Neuron (in vitro differentiated cells): ENCODE measurements around the gene LIMK1.

Source experiments
- H2AFZ ChIP-seq: one replicate; pipeline ENCODE4 v1.6.1; 2013; ENCODE audit warnings: low read depth, mild to moderate bottlenecking, inconsistent platforms, low read length, moderate library complexity
- H3K27me3 ChIP-seq: one replicate; pipeline ENCODE4 v1.6.1; 2013; ENCODE audit warnings: low read length; ENCODE audit not compliant: insufficient read depth
- H3K36me3 ChIP-seq: one replicate; pipeline ENCODE4 v1.6.1; 2013; ENCODE audit warnings: low read length; ENCODE audit not compliant: insufficient read depth
- H3K4me1 ChIP-seq: one replicate; pipeline ENCODE4 v1.6.1; 2013; ENCODE audit warnings: low read length; ENCODE audit not compliant: insufficient read depth
- H3K4me3 ChIP-seq: 2 replicates; pipeline ENCODE4 v1.5.1; 2013; ENCODE audit warnings: mild to moderate bottlenecking, low read length, moderate library complexity
- H3K9me3 ChIP-seq: one replicate; pipeline ENCODE4 v1.6.1; 2013; ENCODE audit warnings: low read length

The LIMK1 gene

GRCh38 chr7:74059681-74060588, 23.7 kb upstream of the LIMK1 start:
- Histone ChIP-seq H3K27me3 (no peaks in the 10 kb centered on the region), H3K36me3 (no peaks in the 10 kb centered on the region), H3K4me1 (no peaks in the 10 kb centered on the region), H2AFZ (no peak overlapping the region), H3K9me3 (no peaks in the 10 kb centered on the region), H3K4me3 (no peak overlapping the region)

- H3K4me3 ChIP-seq: no peak overlapping the region
- H3K27me3 ChIP-seq: no peaks in the 10 kb centered on the region
- no peaks in the 10 kb centered on the region for H3K4me1 ChIP-seq
- no peaks in the 10 kb centered on the region for H3K36me3 ChIP-seq
- no peak overlapping the region for H2AFZ ChIP-seq
- H3K9me3 ChIP-seq: no peaks in the 10 kb centered on the region
Observed at GRCh38 chr7:74061840-74062539, 21.6 kb upstream of the LIMK1 start.

- no peak overlapping the region for H2AFZ ChIP-seq
- H3K36me3 ChIP-seq: no peaks in the 10 kb centered on the region
- H3K9me3 ChIP-seq: no peaks in the 10 kb centered on the region
- H3K4me1 ChIP-seq: no peaks in the 10 kb centered on the region
- H3K27me3 ChIP-seq: no peaks in the 10 kb centered on the region
- no peak overlapping the region for H3K4me3 ChIP-seq
Observed at GRCh38 chr7:74063223-74063641, 20.4 kb upstream of the LIMK1 start.

DNA sequence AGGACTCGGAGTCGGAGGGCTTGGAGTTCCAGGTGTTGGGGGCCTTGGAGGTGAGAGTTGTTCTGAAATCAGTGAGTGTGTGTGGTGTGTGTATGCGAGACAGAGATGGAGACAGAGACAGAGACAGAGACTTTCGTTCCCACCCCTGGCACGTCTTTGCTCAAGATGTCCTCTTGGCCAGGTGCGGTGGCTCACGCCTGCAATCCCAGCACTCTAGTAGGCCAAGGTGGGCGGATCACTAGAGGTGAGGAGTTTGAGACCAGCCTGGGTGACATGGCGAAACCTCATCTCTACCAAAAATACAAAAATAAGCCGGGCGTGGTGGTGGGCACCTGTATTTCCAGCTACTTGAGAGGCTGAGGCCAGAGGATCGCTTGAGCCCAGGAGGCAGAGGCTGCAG, 20.0 kb upstream of the LIMK1 start:
- Histone ChIP-seq H3K27me3 (no peaks in the 10 kb centered on the region), H3K9me3 (no peaks in the 10 kb centered on the region), H2AFZ (no peak overlapping the region), H3K4me1 (no peaks in the 10 kb centered on the region), H3K36me3 (no peaks in the 10 kb centered on the region), H3K4me3 (no peak overlapping the region)

GRCh38 chr7:74064696-74065095, 18.9 kb upstream of the LIMK1 start:
- no peaks in the 10 kb centered on the region for H3K4me1 ChIP-seq
- H3K9me3 ChIP-seq: no peaks in the 10 kb centered on the region
- H3K36me3 ChIP-seq: no peaks in the 10 kb centered on the region
- H3K27me3 ChIP-seq: no peaks in the 10 kb centered on the region
- no peak overlapping the region for H2AFZ ChIP-seq
- H3K4me3 ChIP-seq: no peak overlapping the region

DNA sequence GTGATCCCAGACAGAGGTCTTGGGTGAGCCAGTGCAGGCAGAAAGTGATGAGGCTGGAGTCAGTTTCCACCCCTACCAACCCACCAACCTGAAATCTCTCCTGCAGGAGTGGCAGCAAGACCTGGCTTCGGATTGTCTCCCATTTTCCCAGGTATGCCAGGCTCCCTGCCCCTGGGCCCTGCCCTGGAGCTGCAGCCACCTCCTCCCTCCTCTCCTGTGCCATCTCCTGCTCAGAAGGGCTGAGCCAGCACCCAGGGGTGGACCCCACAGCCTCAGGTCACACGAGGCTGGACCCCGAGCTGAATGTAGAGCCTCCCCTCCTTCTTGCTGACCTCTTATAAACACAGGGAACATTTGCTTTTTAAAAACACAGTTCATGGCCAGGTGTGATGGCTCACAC, 17.0 kb upstream of the LIMK1 start:
- H3K36me3 ChIP-seq: no peaks in the 10 kb centered on the region
- no peaks in the 10 kb centered on the region for H3K27me3 ChIP-seq
- H2AFZ ChIP-seq: no peak overlapping the region
- H3K9me3 ChIP-seq: no peaks in the 10 kb centered on the region
- H3K4me1 ChIP-seq: no peaks in the 10 kb centered on the region
- H3K4me3 ChIP-seq: no peak overlapping the region

DNA sequence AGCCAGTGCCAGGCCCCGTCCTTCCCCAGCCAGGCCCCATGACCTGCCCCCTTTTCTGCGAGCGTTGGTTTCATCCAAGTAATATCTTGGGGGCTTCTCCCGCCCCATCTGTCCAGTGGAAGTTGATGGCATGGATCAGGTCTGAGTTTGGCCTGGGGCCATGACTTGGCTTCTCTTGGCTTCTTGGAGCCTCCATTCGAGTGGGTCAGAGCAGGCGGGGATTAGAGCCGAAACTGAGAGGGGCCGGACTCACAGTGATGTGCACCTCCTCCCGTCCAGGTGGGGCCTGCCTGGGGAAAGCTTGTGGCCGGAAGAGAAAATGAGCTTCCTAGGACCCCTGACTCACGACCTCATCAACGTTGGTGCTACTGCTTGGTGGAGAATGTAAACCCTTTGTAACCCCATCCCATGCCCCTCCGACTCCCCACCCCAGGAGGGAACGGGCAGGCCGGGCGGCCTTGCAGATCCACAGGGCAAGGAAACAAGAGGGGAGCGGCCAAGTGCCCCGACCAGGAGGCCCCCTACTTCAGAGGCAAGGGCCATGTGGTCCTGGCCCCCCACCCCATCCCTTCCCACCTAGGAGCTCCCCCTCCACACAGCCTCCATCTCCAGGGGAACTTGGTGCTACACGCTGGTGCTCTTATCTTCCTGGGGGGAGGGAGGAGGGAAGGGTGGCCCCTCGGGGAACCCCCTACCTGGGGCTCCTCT, 15.1 kb upstream of the LIMK1 start:
- Histone ChIP-seq H2AFZ (no peak overlapping the region), H3K4me3 (no peak overlapping the region), H3K9me3 (no peaks in the 10 kb centered on the region), H3K27me3 (no peaks in the 10 kb centered on the region), H3K36me3 (no peaks in the 10 kb centered on the region), H3K4me1 (no peaks in the 10 kb centered on the region)

DNA sequence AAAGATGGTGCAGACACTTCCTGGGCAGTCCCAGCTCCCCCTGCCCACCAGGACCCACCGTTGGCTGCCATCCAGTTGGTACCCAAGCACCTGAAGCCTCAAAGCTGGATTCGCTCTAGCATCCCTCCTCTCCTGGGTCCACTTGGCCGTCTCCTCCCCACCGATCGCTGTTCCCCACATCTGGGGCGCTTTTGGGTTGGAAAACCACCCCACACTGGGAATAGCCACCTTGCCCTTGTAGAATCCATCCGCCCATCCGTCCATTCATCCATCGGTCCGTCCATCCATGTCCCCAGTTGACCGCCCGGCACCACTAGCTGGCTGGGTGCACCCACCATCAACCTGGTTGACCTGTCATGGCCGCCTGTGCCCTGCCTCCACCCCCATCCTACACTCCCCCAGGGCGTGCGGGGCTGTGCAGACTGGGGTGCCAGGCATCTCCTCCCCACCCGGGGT, 14.5 kb upstream of the LIMK1 start:
- Histone ChIP-seq H3K4me3 (no peak overlapping the region), H3K36me3 (no peaks in the 10 kb centered on the region), H3K27me3 (no peaks in the 10 kb centered on the region), H3K4me1 (no peaks in the 10 kb centered on the region), H2AFZ (no peak overlapping the region), H3K9me3 (no peaks in the 10 kb centered on the region)

DNA sequence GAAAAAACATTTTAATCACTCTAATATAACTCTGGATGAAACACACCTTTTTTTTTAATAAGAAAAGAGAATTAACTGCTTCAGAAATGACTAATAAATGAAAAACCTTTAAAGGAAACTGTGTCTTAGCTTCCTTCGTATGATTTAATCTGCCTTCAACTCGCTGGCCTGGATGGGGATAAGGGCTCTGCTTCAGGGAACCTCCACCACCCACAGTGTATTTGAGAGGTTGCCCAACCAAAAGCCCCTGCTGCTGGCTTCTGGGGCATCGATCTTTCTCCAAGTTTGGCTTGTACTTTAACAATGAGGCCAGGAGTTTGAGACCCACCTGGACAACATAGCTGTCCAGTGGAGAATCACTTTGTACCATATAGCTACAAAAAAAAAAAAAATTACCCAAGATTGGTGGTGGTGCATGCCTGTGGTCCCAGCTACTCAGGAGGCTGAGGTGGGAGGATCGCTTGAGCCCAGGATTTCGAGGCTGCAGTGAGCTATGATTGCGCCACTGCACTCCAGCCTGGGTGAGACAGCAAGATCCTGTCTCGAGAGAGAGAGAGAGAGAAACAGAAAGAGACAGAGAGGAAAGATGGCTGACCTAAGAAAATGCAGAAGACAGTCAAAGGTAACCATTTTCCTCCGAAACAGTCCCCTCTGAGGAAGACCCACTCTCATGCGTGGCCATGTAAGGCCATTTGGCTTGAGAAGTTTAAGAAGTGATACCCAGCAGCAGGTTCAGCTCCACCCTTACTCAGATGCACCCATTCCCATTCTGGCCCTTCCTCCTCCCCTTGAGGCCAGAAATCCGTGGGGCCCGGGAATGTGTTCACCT, 13.6 kb upstream of the LIMK1 start:
- Histone ChIP-seq H3K4me3 (no peak overlapping the region), H2AFZ (no peak overlapping the region), H3K4me1 (no peaks in the 10 kb centered on the region), H3K27me3 (no peaks in the 10 kb centered on the region), H3K9me3 (no peaks in the 10 kb centered on the region), H3K36me3 (no peaks in the 10 kb centered on the region)

DNA sequence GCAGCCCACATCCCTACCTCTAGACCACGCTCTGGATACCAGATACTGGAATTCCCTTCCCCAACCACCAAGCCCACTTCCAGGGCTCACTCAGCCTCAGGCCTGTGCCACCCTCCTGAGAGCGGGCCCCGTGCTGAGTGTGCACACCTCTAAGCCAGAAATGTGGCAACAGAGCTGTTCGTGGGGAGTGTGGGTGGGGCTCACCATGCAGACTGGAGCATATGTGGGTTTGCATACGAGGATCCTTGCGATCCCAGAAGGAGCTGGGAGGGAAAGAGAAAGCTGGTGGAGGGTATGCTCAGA, 13.0 kb upstream of the LIMK1 start:
- H3K4me1 ChIP-seq: no peaks in the 10 kb centered on the region
- no peaks in the 10 kb centered on the region for H3K9me3 ChIP-seq
- no peak overlapping the region for H3K4me3 ChIP-seq
- no peaks in the 10 kb centered on the region for H3K27me3 ChIP-seq
- no peaks in the 10 kb centered on the region for H3K36me3 ChIP-seq
- H2AFZ ChIP-seq: no peak overlapping the region

DNA sequence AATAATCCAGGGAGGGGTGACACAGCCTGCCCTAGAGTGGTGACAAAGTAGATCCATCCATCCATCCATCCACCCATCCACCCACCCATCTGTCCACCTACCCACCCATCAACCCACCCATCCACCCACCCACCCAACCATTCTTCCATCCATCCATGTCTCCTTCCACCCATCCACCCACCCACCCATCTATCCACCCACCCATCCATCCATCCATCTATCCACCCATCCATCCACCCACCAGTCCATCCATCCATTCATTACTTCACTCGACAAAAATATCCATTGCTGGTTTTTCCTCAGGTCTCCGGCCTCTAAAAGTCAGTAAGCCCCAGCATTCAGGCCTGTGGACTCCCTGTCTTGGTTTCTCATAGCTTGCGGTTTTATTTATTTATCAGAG, 12.5 kb upstream of the LIMK1 start:
- no peak overlapping the region for H3K4me3 ChIP-seq
- H3K27me3 ChIP-seq: no peaks in the 10 kb centered on the region
- no peaks in the 10 kb centered on the region for H3K9me3 ChIP-seq
- no peaks in the 10 kb centered on the region for H3K4me1 ChIP-seq
- no peaks in the 10 kb centered on the region for H3K36me3 ChIP-seq
- no peak overlapping the region for H2AFZ ChIP-seq

DNA sequence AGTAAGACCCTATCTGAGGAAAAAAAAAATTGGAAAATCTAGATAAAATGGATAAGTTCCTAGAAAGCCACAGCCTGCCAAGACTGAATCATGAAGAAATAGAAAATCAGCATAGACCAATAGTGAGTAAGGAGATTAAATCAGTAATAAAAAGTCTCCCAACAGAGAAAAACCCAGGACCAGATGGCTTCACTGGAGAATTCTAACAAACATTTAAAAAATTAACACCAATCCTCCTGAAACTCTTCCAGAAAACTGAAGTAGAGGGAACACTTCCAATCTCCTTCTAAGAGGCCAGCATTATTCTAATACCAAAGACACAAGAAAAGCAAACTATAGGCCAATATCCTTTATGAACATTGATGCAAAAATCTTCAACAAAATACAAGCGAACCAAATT, 8.8 kb upstream of the LIMK1 start:
- Histone ChIP-seq H3K27me3 (no peaks in the 10 kb centered on the region), H3K9me3 (no peaks in the 10 kb centered on the region), H3K4me1 (peaks cover 7% of the 10 kb centered on the region), H3K36me3 (no peaks in the 10 kb centered on the region), H3K4me3 (no peak overlapping the region), H2AFZ (no peak overlapping the region)
